Activated naive CD8-positive, alpha-beta T cell treated with anti-CD3 and anti-CD28 coated beads, Interleukin-2, amount 50 U/mL, for 16 hours (primary cell): Measurements from ENCODE around the gene HDGFL2.
A peak's percentile ranks its signal among the peaks of the same experiment; 100 is the strongest.
"Not testable (repeated sequence)": the region's sequence is repeated elsewhere in the genome, so short reads cannot be mapped to it uniquely, and the experiment has no call there.

ENCODE experiments used
- DNase-seq: peaks from one replicate; pipeline ENCODE4 v3.0.0-alpha.2; 2020; ENCODE audit warnings: low read depth, low spot score

HDGFL2 gene

DNA sequence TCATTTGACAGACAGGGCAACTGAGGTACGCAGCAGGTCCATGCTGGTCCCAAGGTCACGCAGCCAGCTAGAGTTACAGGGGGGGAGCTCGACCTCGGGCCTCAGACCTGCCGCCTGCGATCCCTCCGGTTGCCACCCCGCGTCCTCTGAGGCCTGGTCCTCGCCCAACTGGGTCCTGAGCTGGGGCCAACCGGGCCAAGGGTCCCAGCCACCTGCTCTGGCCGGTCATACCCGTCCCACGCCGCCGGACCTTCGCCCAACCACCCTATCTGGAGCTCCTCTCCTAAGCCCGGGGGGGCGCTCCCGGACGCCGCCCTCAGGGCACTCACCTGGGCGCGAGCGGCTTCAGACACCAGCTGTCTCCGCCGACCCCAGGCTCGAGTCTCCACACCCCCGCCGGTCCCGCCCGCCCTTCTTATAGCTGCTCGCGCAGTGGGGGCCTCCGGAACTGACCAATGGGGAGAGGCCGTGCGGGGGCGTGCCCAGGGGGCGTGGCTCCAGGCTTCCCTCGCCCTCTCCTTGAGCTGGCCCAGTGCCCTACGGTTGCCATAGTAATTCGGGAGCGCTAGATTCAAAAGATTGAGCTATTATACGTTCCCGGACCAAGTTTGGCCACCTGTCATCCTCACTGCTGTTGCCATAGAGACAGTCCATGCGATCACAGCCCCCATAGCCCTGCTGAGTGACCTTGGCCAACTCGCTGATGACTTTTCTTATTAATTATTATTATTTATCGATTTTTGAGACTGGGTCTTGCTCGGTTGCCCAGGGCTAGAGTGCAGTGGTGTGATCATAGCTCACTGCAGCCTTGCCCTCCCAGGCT is 63.0 kb downstream of the HDGFL2 start, which contains the start of gene PLIN5:
PLIN5 (minus strand) TSS at position 389 of the 823 bp plus-strand sequence. CDS start 1,150 bp downstream, outside the sequence.
- peak; percentile 18 for DNase-seq

GRCh38 chr19:4536798-4537197 is 64.7 kb downstream of the HDGFL2 start:
- no peak for DNase-seq

DNA sequence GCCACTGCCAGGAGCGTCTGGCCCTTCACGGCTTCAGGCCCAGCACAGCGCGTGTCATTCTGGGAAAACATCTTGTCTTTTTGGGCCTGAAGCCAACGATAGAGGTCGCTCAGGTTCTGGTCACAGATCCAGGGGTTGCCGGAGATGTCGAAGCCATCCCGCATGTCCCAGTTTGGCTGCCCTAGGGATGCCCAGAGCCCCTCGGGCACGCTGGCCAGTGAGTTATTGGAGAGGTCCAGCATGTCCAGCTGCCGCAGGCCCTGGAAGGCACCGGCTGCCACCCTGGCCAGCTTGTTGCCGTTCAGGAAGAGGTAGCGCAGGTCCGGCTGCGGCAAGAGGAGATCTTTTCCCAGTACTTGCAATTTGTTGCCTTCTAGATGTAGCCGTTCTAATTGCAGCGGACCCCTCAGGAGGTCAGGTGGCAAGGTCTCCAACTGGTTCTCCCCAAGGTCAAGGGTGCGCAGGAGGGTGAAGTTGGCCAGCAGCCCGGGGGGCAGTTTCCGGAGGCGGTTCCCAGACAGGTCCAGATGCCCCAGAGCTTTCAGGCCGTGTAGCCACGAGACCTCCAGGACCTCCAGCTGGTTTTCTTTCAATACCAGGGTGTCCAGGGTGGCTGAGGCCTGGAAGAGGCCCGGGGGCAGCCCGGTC is 66.0 kb downstream of the HDGFL2 start:
- DNase-seq = no peak

DNA sequence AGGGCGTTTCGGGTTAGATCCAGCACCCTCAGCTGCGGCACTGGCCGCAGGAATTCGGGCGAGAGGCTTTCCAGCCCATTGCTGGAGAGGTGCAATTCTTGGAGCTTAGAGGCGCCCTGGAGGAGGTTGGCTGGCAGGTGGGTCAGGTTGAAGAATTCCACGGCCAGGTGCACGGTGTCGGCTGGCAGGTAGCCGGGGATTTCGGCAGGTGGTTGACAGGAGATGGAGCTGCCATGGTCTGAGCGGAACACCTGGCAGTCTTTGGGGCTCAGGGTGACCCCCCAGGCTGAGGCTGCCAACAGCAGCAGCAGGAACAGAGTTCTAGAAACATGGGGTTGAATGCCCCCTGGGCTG is 66.5 kb downstream of the HDGFL2 start:
- DNase-seq = no peak

- no peak for DNase-seq
These were observed 67.1 kb downstream of the HDGFL2 start for GRCh38 chr19:4539169-4539692.

DNA sequence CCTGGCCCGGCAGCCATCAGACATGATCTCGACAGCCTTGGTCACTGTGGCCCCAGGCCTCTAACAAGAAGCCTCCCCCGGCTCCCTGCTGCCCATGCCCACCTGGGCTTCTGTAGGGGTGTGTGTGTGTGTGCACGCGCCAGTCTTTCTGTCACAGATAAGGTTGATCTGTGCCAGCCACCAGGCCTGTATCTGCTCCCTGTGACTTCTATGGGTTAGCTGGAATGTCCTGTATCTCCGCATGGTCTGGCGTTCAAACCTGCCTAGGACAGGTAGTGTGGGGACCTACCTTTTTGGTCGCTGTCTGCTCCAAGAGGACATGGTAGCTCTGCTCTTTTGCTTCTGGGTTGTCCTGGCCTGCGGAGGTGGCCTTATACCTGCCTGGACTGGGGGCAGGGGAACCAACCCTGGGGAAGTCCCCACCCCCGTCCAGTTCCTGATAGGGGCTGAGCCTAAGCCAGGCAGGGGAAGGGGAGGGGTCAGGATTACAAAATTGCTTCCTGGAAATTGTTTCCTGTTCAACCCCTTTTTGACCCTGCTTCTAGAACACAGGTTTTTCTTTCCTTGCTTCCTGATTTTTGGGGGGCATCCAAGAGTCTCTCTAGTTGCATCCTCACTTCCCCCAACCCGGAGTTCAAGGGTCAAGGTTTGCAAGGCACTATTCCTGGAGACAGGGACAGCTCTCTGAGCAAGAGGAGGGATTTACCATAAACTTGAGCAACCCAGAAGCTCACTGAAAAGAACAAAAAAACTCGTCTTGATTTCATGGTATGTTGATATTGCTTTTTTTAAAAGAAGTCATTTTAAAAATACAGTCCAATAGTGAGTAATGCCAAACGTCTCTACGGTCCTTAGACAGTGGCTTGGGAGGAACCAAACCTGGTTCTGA is 67.8 kb downstream of the HDGFL2 start, which contains the start of gene LRG1:
LRG1 (minus strand) TSS at position 344 of the 889 bp plus-strand sequence; CDS start at position 321, 23 bp downstream.
- no peak for DNase-seq

DNA sequence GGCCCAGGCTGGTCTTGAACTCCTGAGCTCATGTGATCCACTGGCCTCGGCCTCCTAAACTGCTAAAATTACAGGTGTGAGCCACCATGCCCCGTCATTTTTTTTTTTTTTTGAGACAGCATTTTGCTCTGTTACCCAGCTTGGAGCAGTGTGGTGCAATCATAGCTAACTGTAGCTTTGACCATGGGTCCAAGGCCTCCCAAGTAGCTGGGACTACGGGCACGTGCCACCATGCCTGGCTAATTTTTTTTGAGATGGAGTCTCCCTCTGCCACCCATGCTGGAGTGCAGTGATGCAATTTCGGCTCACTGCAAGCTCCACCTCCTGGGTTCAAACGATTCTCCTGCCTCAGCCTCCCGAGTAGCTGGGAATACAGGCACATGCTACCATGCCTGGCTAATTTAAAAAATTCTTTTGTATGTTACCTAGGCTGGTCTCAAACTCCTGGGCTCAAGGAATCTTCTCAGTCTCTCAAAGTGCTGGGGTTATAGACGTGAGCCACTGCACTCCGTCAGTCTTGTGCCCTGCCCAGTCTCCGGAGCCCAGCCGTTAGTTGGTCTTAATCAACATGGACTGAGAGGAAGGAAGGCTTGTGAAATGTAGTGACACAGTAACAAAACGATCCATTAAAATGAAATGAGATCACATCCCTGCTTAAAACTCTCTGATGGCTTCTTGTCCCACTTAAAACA is 69.2 kb downstream of the HDGFL2 start:
- DNase-seq = no peak

DNA sequence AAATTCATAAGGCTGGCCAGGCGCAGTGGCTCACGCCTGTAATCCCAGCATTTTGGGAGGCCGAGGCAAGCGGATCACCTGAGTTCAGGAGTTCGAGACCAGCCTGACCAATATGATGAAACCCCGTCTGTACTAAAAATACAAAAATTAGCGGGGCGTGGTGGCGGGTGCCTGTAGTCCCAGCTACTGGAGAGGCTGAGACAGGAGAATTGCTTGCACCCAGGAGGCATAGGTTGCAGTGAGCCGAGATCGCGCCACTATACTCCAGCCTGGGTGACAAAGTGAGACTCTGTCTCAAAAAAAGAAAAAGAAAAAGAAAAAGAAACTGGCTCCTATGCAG is 69.7 kb downstream of the HDGFL2 start:
- not testable (repeated sequence) for DNase-seq

DNA sequence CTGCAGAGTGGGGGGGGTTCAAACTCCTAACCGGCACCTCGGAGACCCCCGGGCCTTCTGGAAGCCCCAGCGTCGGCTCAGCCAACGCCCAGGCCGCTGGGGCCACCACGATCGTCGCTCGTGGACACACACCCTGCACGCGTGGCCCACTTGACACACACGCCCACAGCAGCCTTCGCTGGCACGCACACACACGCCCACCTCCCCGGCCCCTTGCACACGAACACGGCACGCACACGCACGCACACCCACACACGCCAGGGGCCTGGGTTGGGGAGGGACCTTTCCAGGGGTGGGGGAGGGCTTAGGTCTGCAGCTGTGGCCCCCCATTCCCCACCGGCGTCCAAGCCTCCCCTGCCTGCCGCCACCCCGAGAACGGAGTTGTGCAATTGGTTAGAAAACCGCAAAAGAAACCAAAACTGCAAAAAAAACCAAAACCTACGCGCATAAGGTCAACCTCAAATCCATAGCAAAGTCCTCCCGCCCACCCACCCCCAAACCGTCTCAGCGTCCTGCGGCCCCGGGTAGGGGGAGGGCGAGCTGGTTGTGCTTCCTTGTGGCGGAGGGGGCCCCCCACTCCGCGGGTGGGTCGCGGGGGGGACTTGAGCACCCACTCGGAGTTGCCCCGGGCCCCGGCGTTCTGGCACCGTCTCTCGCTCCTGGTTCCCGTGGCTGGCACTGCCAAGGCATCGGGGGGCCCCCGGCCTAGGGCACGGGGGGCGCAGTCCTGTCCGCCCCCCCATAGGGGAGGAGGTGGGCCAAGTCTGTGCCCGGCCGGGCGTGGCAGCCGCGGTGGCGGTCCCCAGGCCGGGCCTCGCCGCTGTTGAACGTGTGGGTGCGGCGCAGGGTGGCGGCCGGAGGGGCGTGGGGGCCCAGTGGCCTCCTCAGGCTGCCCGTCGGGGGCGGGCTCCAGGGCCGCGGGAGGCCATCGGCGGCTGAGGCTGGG is 71.1 kb downstream of the HDGFL2 start:
- DNase-seq = no peak

DNA sequence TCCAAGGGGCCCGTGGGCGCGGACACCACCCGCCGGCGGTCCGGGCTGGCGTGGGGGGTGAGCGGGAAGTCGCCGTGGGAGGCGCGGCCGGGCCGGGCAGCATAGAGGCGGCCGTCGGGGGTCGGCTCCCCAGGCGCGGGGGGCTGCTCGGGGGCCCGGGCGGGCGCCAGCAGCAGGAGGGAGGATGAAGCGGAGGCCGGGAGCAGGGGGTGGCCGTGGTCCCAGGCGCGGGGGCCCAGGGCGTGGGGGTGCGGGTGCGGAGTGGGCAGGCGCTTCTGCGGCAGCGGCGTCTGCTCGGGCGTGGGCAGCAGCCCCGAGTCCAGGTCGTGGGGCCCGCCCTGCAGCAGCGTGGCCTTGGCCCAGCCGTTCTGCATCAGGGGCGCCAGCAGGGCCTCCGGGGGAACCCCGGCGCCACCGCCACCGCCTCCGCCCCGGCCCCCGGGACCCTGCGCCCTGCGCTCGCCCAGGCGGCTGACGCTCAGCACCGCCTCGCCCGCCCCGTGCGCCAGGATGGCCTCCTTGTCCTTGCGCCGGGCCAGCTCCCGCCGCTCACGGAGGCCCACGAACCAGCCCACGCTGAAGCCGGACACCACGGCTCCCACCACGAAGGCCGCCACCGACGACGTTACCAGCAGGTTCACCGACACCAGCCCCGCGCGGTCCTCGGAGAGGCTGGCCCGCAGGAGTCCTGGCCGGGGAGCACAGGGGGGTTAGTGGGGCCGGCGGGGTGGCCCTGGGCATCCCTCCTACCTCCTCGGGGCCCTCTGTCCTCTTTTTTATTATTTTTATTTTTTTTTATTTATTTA is 71.9 kb downstream of the HDGFL2 start:
- no peak for DNase-seq

GRCh38 chr19:4547303-4548237 is 75.5 kb downstream of the HDGFL2 start:
- DNase-seq = no peak

DNA sequence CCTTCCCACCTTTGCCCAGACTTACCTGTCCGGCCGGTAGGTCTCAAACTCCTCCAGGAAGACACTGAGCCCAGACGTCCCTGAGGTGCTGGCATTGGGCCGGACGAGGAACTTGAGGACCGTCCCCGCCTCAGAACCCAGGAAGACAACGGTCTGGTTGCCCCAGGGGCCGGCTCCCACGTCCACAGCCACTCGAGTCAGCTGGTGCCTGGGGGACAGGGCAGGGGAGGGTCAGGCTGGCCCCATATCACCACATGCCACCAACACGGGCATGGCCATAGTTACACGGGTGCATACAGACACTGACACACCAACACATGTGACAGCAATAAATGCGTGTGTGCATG is 76.1 kb downstream of the HDGFL2 start:
- DNase-seq = no peak

GRCh38 chr19:4550018-4550417 is 77.9 kb downstream of the HDGFL2 start:
- no peak for DNase-seq

DNA sequence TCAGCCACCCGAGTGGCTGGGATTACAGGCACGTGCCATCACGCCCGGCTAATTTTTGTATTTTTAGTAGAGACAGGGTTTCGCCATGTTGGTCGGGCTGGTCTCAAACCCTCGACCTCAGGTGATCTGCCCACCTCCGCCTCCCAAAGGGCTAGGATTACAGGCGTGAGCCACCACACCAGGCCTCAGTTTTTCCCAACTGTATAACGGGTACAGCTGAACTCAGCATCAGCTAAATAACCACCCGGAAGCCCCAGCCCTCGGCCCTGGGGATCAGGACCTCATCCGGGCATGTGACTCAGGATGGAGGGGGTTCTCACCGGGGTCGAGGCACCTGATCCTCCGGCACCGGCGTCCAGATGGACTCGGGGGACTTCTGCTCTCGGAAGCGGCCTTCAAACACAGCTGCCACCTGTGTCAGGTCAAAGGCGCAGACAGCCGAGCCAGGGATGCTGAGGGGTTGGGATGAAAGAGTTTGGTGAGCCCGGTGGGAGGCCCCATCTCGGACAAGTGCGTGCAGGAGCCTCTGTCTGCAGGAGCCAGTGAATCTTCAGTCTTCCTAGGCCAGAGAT is 78.5 kb downstream of the HDGFL2 start:
- DNase-seq = no peak
